Duodenal mucosa (tissue), 2 donors: ENCODE measurements around the gene TAS1R2.

Experiments used
- H3K27ac ChIP-seq: one replicate; pipeline ENCODE4 v1.7.0; 2013; ENCODE audit warnings: low read depth, low read length
- H3K27me3 ChIP-seq, 2 donors: one replicate each; pipeline ENCODE4 v1.7.0; 2013; ENCODE audit warnings: low read length in 2 of 2, control low read depth in 1 of 2; ENCODE audit not compliant: insufficient read depth in 2 of 2, control insufficient read depth in 1 of 2
- H3K36me3 ChIP-seq, 2 donors: one replicate each; pipeline ENCODE4 v1.7.0; 2013; ENCODE audit warnings: low read length in 2 of 2, control low read depth in 1 of 2; ENCODE audit not compliant: insufficient read depth in 2 of 2, control insufficient read depth in 1 of 2
- H3K4me1 ChIP-seq, 2 donors: one replicate each; pipeline ENCODE4 v1.7.0; 2013; ENCODE audit warnings: low read length in 2 of 2, control low read depth in 1 of 2; ENCODE audit not compliant: insufficient read depth in 2 of 2, control insufficient read depth in 1 of 2
- H3K4me3 ChIP-seq, 2 donors: one replicate each; pipeline ENCODE4 v1.7.0; 2013; ENCODE audit warnings: low read length in 2 of 2, low read depth in 1 of 2
- H3K9ac ChIP-seq, 2 donors: one replicate each; pipeline ENCODE4 v1.7.0; 2013; ENCODE audit warnings: low read length in 2 of 2, low read depth in 1 of 2
- H3K9me3 ChIP-seq, 2 donors: one replicate each; pipeline ENCODE4 v1.7.0; 2013; ENCODE audit warnings: low read length in 2 of 2, control low read depth in 1 of 2; ENCODE audit not compliant: control insufficient read depth in 1 of 2

TAS1R2 gene

GRCh38 chr1:18805150-18805879, 54.1 kb downstream of the TAS1R2 start:
- Histone ChIP-seq H3K9me3 (no peaks in the 10 kb centered on the region), H3K4me3 (no peak overlapping the region), H3K4me1 (no peaks in the 10 kb centered on the region), H3K36me3 (no peaks in the 10 kb centered on the region), H3K27ac (no peak overlapping the region), H3K9ac (no peak overlapping the region), H3K27me3 (peaks cover 0 to 12% of the 10 kb centered on the region in 2 donors)

- peaks cover 0 to 7% of the 10 kb centered on the region in 2 donors for H3K27me3 ChIP-seq
- H3K4me1 ChIP-seq, result no peaks in the 10 kb centered on the region
- no peak overlapping the region for H3K4me3 ChIP-seq
- H3K9ac ChIP-seq, result no peak overlapping the region
- no peaks in the 10 kb centered on the region for H3K9me3 ChIP-seq
- no peaks in the 10 kb centered on the region for H3K36me3 ChIP-seq
- H3K27ac ChIP-seq, result no peak overlapping the region
Observed at GRCh38 chr1:18803851-18804250, 55.6 kb downstream of the TAS1R2 start.

GRCh38 chr1:18803151-18803791, 56.2 kb downstream of the TAS1R2 start:
- Histone ChIP-seq H3K9ac (no peak overlapping the region), H3K27ac (no peak overlapping the region), H3K27me3 (peaks cover 0 to 3% of the 10 kb centered on the region in 2 donors), H3K4me3 (no peak overlapping the region), H3K36me3 (no peaks in the 10 kb centered on the region), H3K4me1 (no peaks in the 10 kb centered on the region), H3K9me3 (no peaks in the 10 kb centered on the region)

- no peaks in the 10 kb centered on the region for H3K9me3 ChIP-seq
- no peaks in the 10 kb centered on the region for H3K36me3 ChIP-seq
- no peak overlapping the region for H3K27ac ChIP-seq
- H3K4me3 ChIP-seq, result no peak overlapping the region
- H3K27me3 ChIP-seq, result no peaks in the 10 kb centered on the region
- H3K4me1 ChIP-seq, result no peaks in the 10 kb centered on the region
- no peak overlapping the region for H3K9ac ChIP-seq
Observed at GRCh38 chr1:18802231-18802630, 57.2 kb downstream of the TAS1R2 start.

- H3K9me3 ChIP-seq, result no peaks in the 10 kb centered on the region
- H3K27ac ChIP-seq, result no peak overlapping the region
- H3K27me3 ChIP-seq, result no peaks in the 10 kb centered on the region
- H3K4me3 ChIP-seq, result no peak overlapping the region
- no peaks in the 10 kb centered on the region for H3K4me1 ChIP-seq
- H3K36me3 ChIP-seq, result no peaks in the 10 kb centered on the region
- H3K9ac ChIP-seq, result no peak overlapping the region
Observed at GRCh38 chr1:18800258-18800657, 59.2 kb downstream of the TAS1R2 start.

GRCh38 chr1:18799454-18799853, 60.0 kb downstream of the TAS1R2 start:
- no peak overlapping the region for H3K4me3 ChIP-seq
- H3K27ac ChIP-seq, result no peak overlapping the region
- no peaks in the 10 kb centered on the region for H3K4me1 ChIP-seq
- H3K27me3 ChIP-seq, result no peaks in the 10 kb centered on the region
- H3K9ac ChIP-seq, result no peak overlapping the region
- no peaks in the 10 kb centered on the region for H3K36me3 ChIP-seq
- H3K9me3 ChIP-seq, result no peaks in the 10 kb centered on the region

GRCh38 chr1:18798946-18799345, 60.5 kb downstream of the TAS1R2 start:
- Histone ChIP-seq H3K9ac (no peak overlapping the region), H3K36me3 (no peaks in the 10 kb centered on the region), H3K4me1 (no peaks in the 10 kb centered on the region), H3K9me3 (no peaks in the 10 kb centered on the region), H3K27me3 (no peaks in the 10 kb centered on the region), H3K27ac (no peak overlapping the region), H3K4me3 (no peak overlapping the region)

- Histone ChIP-seq H3K4me1 (no peaks in the 10 kb centered on the region), H3K27ac (no peak overlapping the region), H3K4me3 (no peak overlapping the region), H3K9me3 (no peaks in the 10 kb centered on the region), H3K9ac (no peak overlapping the region), H3K36me3 (no peaks in the 10 kb centered on the region), H3K27me3 (no peaks in the 10 kb centered on the region)
Observed at GRCh38 chr1:18798533-18798932, 60.9 kb downstream of the TAS1R2 start.

- Histone ChIP-seq H3K27ac (no peak overlapping the region), H3K27me3 (no peaks in the 10 kb centered on the region), H3K4me3 (no peak overlapping the region), H3K36me3 (no peaks in the 10 kb centered on the region), H3K4me1 (no peaks in the 10 kb centered on the region), H3K9ac (no peak overlapping the region), H3K9me3 (no peaks in the 10 kb centered on the region)
Observed at GRCh38 chr1:18796950-18797349, 62.5 kb downstream of the TAS1R2 start.

GRCh38 chr1:18795002-18795689, 64.3 kb downstream of the TAS1R2 start:
- H3K36me3 ChIP-seq, result no peaks in the 10 kb centered on the region
- H3K4me3 ChIP-seq, result no peak overlapping the region
- H3K27me3 ChIP-seq, result no peaks in the 10 kb centered on the region
- H3K9me3 ChIP-seq, result no peaks in the 10 kb centered on the region
- no peaks in the 10 kb centered on the region for H3K4me1 ChIP-seq
- no peak overlapping the region for H3K27ac ChIP-seq
- H3K9ac ChIP-seq, result no peak overlapping the region
